A673 (cell line): Measurements from ENCODE around the gene CMIP. TPM values are rescaled to one million over a fixed set of nuclear protein-coding genes. Genes with fewer than 3 reads are reported as not detected.

Experiments used
- BruUV-seq: library from RNA; stranded (reverse); fragments of 400-500 nt; replicated peaks from 2 replicates; lab custom pipeline; 2021; lab: Mats Ljungman, UMichigan
- CTCF ChIA-PET: fragments of 300-600 bp; sonication (Branson Sonifier 250); formaldehyde crosslinking; loops from one replicate; lab custom pipeline; 2022; ENCODE audit warnings: antibody characterized with exemption; lab: Charles Lee
- POLR2A ChIA-PET: fragments of 300-600 bp; sonication (Branson Sonifier 250); formaldehyde crosslinking; loops from one replicate; lab custom pipeline; 2022; ENCODE audit warnings: antibody characterized with exemption; ENCODE audit not compliant: low non-redundant PET; lab: Charles Lee
- DNase-seq: peaks from one replicate; pipeline ENCODE4 v3.0.0-alpha.2; 2015; ENCODE audit warnings: low spot score
- H3K27ac ChIP-seq: fragments of 200-600 bp; sonication (generic); 2 replicates; pipeline ENCODE4 v1.5.1; 2016; ENCODE audit warnings: mixed run types, low read depth, mild to moderate bottlenecking, mixed read lengths, antibody characterized with exemption, low read length; ENCODE audit not compliant: poor library complexity, severe bottlenecking
- H3K27me3 ChIP-seq: fragments of 200-600 bp; sonication (generic); replicated peaks from 2 replicates; pipeline ENCODE4 v1.6.1; 2017; ENCODE audit warnings: mixed run types, low read depth, mild to moderate bottlenecking, mixed read lengths, antibody characterized with exemption, low read length; ENCODE audit not compliant: insufficient read depth, poor library complexity
- H3K36me3 ChIP-seq: fragments of 200-600 bp; sonication (generic); 2 replicates; pipeline ENCODE4 v1.6.1; 2016; ENCODE audit warnings: mixed run types, mild to moderate bottlenecking, mixed read lengths, antibody characterized with exemption, low read length; ENCODE audit not compliant: insufficient read depth, poor library complexity, severe bottlenecking
- H3K4me1 ChIP-seq: fragments of 200-600 bp; sonication (generic); 2 replicates; pipeline ENCODE4 v1.6.1; 2017; ENCODE audit warnings: mixed run types, mild to moderate bottlenecking, mixed read lengths, antibody characterized with exemption, low read length; ENCODE audit not compliant: insufficient read depth, poor library complexity, severe bottlenecking
- H3K4me3 ChIP-seq: fragments of 200-600 bp; sonication (generic); 2 replicates; pipeline ENCODE4 v1.5.1; 2016; ENCODE audit warnings: low read depth, mixed run types, mild to moderate bottlenecking, mixed read lengths, low read length; ENCODE audit not compliant: poor library complexity, severe bottlenecking
- H3K9me3 ChIP-seq: fragments of 200-600 bp; sonication (generic); 2 replicates; pipeline ENCODE4 v1.6.1; 2016; ENCODE audit warnings: mixed run types, low read depth, mild to moderate bottlenecking, mixed read lengths, antibody characterized with exemption, low read length; ENCODE audit not compliant: poor library complexity, severe bottlenecking
- EZH2 ChIP-seq: fragments of 200-600 bp; sonication (generic); IDR thresholded peaks from 2 replicates; pipeline ENCODE4 v1.6.1; 2017; ENCODE audit warnings: borderline replicate concordance, low read depth, mild to moderate bottlenecking, mixed read lengths, antibody characterized with exemption, low read length; ENCODE audit not compliant: poor library complexity, severe bottlenecking
- intact Hi-C: fragments of 100-400 bp; cut with micrococcal nuclease; formaldehyde crosslinking; loops from one replicate; pipeline ENCODE4 v1.10.0; 2022; ENCODE audit not compliant: unreplicated experiment
- total RNA-seq: library from RNA; stranded (reverse); gene quantifications from 2 replicates; pipeline ENCODE4 v1.2.3, GENCODE V29; 2021
- TF ChIP-seq, protein P1 (sequence below): fragments of 300-800, 200-600 bp; sonication (generic); conservative IDR thresholded peaks from 2 replicates; pipeline ENCODE4 v1.5.1; 2017; ENCODE audit warnings: low read depth, mild to moderate bottlenecking, antibody characterized with exemption, low read length, moderate library complexity, mixed read lengths

The CMIP gene
- total RNA-seq, 1 experiment from 2014 or later, result 25.5 TPM

GRCh38 chr16:81623365-81624102 lies 178.9 kb downstream of the CMIP start:
- Histone ChIP-seq H3K9me3 (no peaks in the 10 kb centered on the region), H3K27me3 (no peaks in the 10 kb centered on the region), H3K4me3 (no peak overlapping the region), H3K4me1 (no peaks in the 10 kb centered on the region), H3K27ac (no peak overlapping the region), H3K36me3 (no peaks in the 10 kb centered on the region)
- intact Hi-C loops, result loop anchor here (1.0 to 10.0 kb wide), 2 partner anchors 100 to 251 kb away; no protein-coding TSS in a partner anchor
- ChIA-PET POLR2A (no interaction called here), CTCF (interaction anchor here (1.3 kb wide), 1 partner anchor 100 kb away, joined by 4 read pairs; no protein-coding TSS in a partner anchor)
- BruUV-seq, result no TSS peak
- TF ChIP-seq EZH2, result no peak
- TF ChIP-seq, protein P1, sequence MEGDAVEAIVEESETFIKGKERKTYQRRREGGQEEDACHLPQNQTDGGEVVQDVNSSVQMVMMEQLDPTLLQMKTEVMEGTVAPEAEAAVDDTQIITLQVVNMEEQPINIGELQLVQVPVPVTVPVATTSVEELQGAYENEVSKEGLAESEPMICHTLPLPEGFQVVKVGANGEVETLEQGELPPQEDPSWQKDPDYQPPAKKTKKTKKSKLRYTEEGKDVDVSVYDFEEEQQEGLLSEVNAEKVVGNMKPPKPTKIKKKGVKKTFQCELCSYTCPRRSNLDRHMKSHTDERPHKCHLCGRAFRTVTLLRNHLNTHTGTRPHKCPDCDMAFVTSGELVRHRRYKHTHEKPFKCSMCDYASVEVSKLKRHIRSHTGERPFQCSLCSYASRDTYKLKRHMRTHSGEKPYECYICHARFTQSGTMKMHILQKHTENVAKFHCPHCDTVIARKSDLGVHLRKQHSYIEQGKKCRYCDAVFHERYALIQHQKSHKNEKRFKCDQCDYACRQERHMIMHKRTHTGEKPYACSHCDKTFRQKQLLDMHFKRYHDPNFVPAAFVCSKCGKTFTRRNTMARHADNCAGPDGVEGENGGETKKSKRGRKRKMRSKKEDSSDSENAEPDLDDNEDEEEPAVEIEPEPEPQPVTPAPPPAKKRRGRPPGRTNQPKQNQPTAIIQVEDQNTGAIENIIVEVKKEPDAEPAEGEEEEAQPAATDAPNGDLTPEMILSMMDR, result peak; percentile 68
- DNase-seq, result peak; percentile 60

GRCh38 chr16:81624403-81624759 lies 179.8 kb downstream of the CMIP start:
- ChIA-PET POLR2A (interaction anchor here (0.6 kb wide), 1 partner anchor 105 kb away, joined by 11 read pairs; no protein-coding TSS in a partner anchor), CTCF (no interaction called here)
- Histone ChIP-seq H3K4me1 (no peaks in the 10 kb centered on the region), H3K27me3 (no peaks in the 10 kb centered on the region), H3K9me3 (no peaks in the 10 kb centered on the region), H3K27ac (no peak overlapping the region), H3K4me3 (no peak overlapping the region), H3K36me3 (no peaks in the 10 kb centered on the region)
- no peak for DNase-seq
- no peak for TF ChIP-seq EZH2
- TF ChIP-seq, protein P1, result no peak
- intact Hi-C loops, result loop anchor here (10.0 kb wide), 1 partner anchor 250 kb away; no protein-coding TSS in a partner anchor
- no TSS peak for BruUV-seq

DNA sequence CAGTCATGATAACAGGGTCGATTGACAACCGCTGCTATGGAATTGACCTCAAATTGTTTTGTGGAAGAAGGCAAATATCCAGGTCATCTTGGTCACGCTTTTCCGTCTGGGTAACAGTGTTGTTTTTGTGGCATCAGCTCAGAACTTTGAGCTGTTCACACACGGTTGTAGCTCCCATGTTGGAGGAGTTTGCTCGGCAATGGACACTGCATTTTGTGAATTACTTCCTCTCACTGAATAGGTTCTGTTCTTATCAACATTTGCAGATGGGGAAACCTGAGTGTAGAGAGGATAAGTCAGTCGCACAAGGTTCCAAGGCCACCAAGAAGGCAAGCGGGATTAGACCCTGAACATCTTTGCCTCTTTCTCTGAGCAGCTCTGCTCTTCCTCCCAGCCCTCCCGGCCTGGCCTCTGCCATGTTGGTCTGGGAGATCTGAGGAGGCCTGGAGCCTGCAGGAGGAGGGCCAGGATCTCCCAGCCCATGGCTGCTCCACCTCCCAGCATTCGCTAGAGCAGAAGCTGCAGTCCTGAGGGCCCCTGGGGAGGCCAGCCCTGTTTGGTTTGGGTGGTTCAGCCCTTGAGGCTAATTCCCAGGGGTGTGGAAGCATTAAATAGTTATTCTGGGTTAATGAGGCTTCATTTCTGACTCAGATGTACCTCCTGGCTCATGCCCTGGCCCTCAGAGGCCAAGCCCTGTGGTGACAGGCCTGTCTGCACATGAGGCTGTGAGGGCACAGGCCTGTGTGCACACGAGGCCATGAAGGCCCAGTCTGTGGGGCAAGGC lies 180.3 kb downstream of the CMIP start:
- Histone ChIP-seq H3K36me3 (no peaks in the 10 kb centered on the region), H3K4me1 (no peaks in the 10 kb centered on the region), H3K9me3 (no peaks in the 10 kb centered on the region), H3K27me3 (no peaks in the 10 kb centered on the region), H3K27ac (no peak overlapping the region), H3K4me3 (no peak overlapping the region)
- ChIA-PET CTCF (no interaction called here), POLR2A (interaction anchor here (0.6 kb wide), 1 partner anchor 106 kb away, joined by 11 read pairs; no protein-coding TSS in a partner anchor)
- intact Hi-C loops, result loop anchor here (10.0 kb wide), 1 partner anchor 250 kb away; no protein-coding TSS in a partner anchor
- no peak for DNase-seq
- BruUV-seq, result no TSS peak
- no peak for TF ChIP-seq EZH2
- TF ChIP-seq, protein P1, result no peak
